Calu3 (cell line): ENCODE measurements around the gene ADGRL3. TPM values are rescaled to one million over a fixed set of nuclear protein-coding genes. Genes with fewer than 3 reads are reported as not detected.

ENCODE experiments used
- BruUV-seq: library from RNA; stranded (reverse); fragments of 400-500 nt; replicated peaks from 2 replicates; lab custom pipeline; 2021; lab: Mats Ljungman, UMichigan
- CTCF ChIA-PET: fragments of 300-600 bp; sonication (Branson Sonifier 250); formaldehyde crosslinking; loops from one replicate; lab custom pipeline; 2022; ENCODE audit warnings: antibody characterized with exemption; lab: Charles Lee
- DNase-seq: peaks from one replicate; pipeline ENCODE4 v3.0.0; 2022
- H3K27ac Mint-ChIP-seq: one replicate; pipeline ENCODE4 v1.8.0; 2022; ENCODE audit warnings: mixed read lengths; ENCODE audit not compliant: unreplicated experiment
- H3K27me3 Mint-ChIP-seq: one replicate; pipeline ENCODE4 v1.8.0; 2022; ENCODE audit warnings: mixed read lengths; ENCODE audit not compliant: unreplicated experiment
- H3K36me3 Mint-ChIP-seq: one replicate; pipeline ENCODE4 v1.8.0; 2022; ENCODE audit warnings: mild to moderate bottlenecking, moderate library complexity, mixed read lengths; ENCODE audit not compliant: insufficient read depth, unreplicated experiment
- H3K4me1 Mint-ChIP-seq: one replicate; pipeline ENCODE4 v1.8.0; 2022; ENCODE audit warnings: mild to moderate bottlenecking, low read depth, mixed read lengths; ENCODE audit not compliant: unreplicated experiment
- H3K4me3 Mint-ChIP-seq: one replicate; pipeline ENCODE4 v1.8.0; 2022; ENCODE audit warnings: mild to moderate bottlenecking, low read depth, moderate library complexity, mixed read lengths; ENCODE audit not compliant: unreplicated experiment
- H3K9me3 Mint-ChIP-seq: one replicate; pipeline ENCODE4 v1.8.0; 2022; ENCODE audit warnings: low read depth, mixed read lengths; ENCODE audit not compliant: unreplicated experiment
- intact Hi-C: fragments of 100-400 bp; cut with micrococcal nuclease; formaldehyde crosslinking; loops from one replicate; pipeline ENCODE4 v1.10.0; 2022; ENCODE audit not compliant: unreplicated experiment
- total RNA-seq: library from RNA; stranded (reverse); gene quantifications from 2 replicates; pipeline ENCODE4 v1.2.3, GENCODE V29; 2022
- TF ChIP-seq, protein P1 (sequence below): fragments of 200-600 bp; IDR thresholded peaks from one replicate; pipeline ENCODE4 v1.8.0; 2022; ENCODE audit warnings: antibody characterized with exemption; ENCODE audit not compliant: unreplicated experiment

ADGRL3 gene
- total RNA-seq, 1 experiment from 2014 or later, result 0.66 TPM

DNA sequence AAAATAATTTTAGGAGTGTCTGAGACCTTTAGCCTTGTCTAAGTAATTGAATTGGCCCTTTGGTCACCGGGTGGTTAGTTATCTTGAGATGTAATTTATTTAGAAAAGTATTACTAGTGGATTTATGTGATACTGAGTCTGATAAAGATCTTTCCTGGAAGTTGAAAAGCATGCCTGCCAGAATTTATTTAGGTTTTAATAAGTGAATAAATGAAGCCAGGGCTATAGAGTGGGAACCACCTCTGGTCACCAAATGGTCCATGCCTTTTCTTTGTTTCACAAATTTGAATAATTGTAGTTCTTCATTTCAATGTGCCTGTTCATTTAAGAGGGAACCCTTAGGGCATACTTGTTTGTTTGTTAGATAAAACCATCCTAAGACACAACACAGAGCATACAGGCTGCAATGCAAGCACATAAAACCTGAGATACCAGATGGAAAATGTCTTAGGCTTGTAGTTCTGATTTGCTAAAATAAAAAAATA, 627.8 kb downstream of the ADGRL3 start:
- no peaks in the 10 kb centered on the region for H3K4me1 Mint-ChIP-seq
- intact Hi-C loops, result no loop called here
- H3K36me3 Mint-ChIP-seq, result no peaks in the 10 kb centered on the region
- H3K9me3 Mint-ChIP-seq, result no peaks in the 10 kb centered on the region
- no peaks in the 10 kb centered on the region for H3K27me3 Mint-ChIP-seq
- H3K4me3 Mint-ChIP-seq, result no peak overlapping the region
- DNase-seq, result no peak
- CTCF ChIA-PET, result no interaction called here
- no TSS peak for BruUV-seq
- TF ChIP-seq, protein P1, sequence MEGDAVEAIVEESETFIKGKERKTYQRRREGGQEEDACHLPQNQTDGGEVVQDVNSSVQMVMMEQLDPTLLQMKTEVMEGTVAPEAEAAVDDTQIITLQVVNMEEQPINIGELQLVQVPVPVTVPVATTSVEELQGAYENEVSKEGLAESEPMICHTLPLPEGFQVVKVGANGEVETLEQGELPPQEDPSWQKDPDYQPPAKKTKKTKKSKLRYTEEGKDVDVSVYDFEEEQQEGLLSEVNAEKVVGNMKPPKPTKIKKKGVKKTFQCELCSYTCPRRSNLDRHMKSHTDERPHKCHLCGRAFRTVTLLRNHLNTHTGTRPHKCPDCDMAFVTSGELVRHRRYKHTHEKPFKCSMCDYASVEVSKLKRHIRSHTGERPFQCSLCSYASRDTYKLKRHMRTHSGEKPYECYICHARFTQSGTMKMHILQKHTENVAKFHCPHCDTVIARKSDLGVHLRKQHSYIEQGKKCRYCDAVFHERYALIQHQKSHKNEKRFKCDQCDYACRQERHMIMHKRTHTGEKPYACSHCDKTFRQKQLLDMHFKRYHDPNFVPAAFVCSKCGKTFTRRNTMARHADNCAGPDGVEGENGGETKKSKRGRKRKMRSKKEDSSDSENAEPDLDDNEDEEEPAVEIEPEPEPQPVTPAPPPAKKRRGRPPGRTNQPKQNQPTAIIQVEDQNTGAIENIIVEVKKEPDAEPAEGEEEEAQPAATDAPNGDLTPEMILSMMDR, result no peak
- H3K27ac Mint-ChIP-seq, result no peak overlapping the region

DNA sequence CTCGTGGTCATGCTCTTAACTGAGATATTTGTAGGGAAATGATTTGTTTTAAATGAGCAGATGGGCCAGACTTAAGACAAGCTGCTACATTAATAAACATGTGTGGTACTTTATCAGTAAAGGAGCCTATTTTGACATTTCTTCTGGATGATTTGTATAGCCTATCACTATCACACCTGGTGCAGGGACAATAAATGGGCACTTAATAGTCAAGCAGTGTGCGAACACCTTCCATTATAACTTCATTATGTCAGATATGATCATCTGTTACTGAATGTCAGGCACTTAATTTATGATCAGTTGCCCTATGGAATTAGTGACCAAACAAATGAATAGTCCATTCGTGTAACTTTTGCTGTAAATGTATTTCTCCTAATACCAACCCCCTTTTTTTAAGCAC, 628.8 kb downstream of the ADGRL3 start:
- no peak for DNase-seq
- Mint-ChIP-seq H3K4me3 (no peak overlapping the region), H3K27me3 (no peaks in the 10 kb centered on the region), H3K27ac (no peak overlapping the region), H3K4me1 (no peaks in the 10 kb centered on the region), H3K9me3 (no peaks in the 10 kb centered on the region), H3K36me3 (no peaks in the 10 kb centered on the region)
- BruUV-seq, result no TSS peak
- intact Hi-C loops, result no loop called here
- CTCF ChIA-PET, result no interaction called here
- TF ChIP-seq, protein P1, result no peak

DNA sequence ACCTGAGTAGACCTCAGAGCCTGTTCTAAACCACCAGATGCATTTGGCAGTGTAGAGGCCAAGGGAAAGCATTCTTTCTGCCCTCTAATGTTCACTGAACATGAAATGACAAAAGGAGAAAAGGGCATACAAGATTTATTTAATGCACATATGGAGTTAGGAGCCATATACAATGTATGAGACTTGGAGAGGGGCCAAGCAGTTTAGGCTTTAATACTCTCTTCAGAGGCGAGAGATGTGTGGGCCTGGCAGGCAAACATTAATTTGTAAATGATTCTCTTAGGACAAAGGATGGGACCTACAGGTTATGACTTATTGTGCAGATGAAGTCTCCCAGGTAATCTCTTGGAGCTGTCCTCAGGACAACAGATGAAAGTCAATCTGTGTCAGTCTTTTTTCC, 631.9 kb downstream of the ADGRL3 start:
- intact Hi-C loops, result no loop called here
- no peaks in the 10 kb centered on the region for H3K27me3 Mint-ChIP-seq
- no peaks in the 10 kb centered on the region for H3K36me3 Mint-ChIP-seq
- no peaks in the 10 kb centered on the region for H3K4me1 Mint-ChIP-seq
- H3K9me3 Mint-ChIP-seq, result no peaks in the 10 kb centered on the region
- TF ChIP-seq, protein P1, result no peak
- no peak overlapping the region for H3K4me3 Mint-ChIP-seq
- DNase-seq, result no peak
- no peak overlapping the region for H3K27ac Mint-ChIP-seq
- BruUV-seq, result no TSS peak
- CTCF ChIA-PET, result no interaction called here

DNA sequence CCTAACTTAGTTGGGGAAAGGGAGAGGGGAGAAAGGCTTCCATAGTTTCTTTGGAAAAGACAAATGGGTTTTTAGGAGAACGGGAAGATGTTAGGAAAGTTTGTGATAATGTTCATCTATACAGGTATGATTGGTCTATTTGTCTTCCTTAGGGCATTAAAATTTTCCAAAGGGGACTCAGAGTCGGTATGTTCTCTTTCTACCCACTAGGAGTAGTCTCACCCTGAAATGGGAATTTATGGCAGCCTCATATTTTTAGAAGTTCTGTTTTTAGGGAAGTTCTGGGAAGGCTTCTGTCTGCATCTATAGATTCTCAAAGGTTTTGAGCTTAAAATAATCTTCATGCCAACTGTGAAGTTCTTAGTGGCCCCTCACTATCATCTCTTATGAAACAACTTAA, 637.3 kb downstream of the ADGRL3 start:
- H3K9me3 Mint-ChIP-seq, result peaks cover 2% of the 10 kb centered on the region
- no peaks in the 10 kb centered on the region for H3K36me3 Mint-ChIP-seq
- DNase-seq, result no peak
- BruUV-seq, result no TSS peak
- intact Hi-C loops, result no loop called here
- H3K4me3 Mint-ChIP-seq, result no peak overlapping the region
- no peak overlapping the region for H3K27ac Mint-ChIP-seq
- no peaks in the 10 kb centered on the region for H3K27me3 Mint-ChIP-seq
- CTCF ChIA-PET, result no interaction called here
- H3K4me1 Mint-ChIP-seq, result no peaks in the 10 kb centered on the region
- TF ChIP-seq, protein P1, result no peak
